Activated CD4-positive, alpha-beta T cell treated with anti-CD3 and anti-CD28 coated beads, Interleukin-10, Interleukin-2, amounts not matched to agents 100 ng/mL and 50 ng/mL, durations not matched to agents 16 hours and 8 hours (primary cell): ENCODE data around the gene PGLYRP2.
"Not testable (repeated sequence)": the region's sequence is repeated elsewhere in the genome, so short reads cannot be mapped to it uniquely, and the experiment has no call there.

Source experiments
- DNase-seq: peaks from one replicate; pipeline ENCODE4 v3.0.0-alpha.2; 2020

The PGLYRP2 gene, protein sequence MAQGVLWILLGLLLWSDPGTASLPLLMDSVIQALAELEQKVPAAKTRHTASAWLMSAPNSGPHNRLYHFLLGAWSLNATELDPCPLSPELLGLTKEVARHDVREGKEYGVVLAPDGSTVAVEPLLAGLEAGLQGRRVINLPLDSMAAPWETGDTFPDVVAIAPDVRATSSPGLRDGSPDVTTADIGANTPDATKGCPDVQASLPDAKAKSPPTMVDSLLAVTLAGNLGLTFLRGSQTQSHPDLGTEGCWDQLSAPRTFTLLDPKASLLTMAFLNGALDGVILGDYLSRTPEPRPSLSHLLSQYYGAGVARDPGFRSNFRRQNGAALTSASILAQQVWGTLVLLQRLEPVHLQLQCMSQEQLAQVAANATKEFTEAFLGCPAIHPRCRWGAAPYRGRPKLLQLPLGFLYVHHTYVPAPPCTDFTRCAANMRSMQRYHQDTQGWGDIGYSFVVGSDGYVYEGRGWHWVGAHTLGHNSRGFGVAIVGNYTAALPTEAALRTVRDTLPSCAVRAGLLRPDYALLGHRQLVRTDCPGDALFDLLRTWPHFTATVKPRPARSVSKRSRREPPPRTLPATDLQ

DNA sequence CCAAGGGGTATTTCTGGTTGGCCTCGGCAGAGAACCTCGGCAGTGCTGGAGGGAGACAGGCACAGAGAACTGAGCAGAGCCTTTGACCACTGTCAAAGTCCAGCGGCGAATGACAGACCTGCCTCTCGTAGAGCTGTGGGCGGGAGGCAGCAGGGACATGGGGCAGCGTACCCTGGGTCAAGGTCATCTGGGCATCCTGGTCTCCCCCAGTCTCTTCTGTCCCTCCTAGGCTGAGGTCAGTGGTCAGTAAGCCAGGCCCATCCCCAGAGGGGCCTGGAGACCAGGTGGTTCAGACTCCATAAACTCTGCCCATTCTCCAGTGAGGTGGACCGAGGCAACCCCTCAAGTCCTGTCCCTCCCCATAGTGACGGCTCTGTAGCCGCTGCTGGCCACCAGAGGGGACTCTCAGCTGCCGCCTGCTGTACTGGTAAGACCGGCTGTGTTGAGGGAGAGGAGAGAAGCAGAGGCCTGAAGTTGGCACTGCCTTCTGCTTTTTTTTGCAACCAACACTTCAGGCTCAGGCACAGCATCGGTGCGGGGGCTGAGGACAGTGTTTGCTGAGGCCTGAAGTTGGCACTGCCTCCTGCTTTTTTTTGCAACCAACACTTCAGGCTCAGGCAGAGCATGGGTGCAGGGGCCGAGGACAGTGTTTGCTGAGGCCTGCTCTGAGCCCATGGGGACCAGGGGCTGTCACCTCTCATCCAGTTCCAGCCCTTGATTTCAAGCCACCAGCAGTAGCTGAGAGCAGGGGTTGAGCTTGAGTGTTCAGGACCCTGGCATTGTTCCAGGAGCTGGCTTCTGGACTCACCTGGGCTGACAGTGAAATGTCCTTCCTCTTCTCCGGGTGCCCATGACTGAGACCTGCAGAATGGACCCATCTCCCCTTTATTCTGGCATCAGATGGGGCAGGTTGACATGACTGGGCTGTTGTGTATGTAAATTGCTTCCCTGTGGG, at the start of gene PGLYRP2:
PGLYRP2 (minus strand) TSS at position 111 of the 955 bp plus-strand sequence. CDS start 130 bp downstream, outside the sequence.
- DNase-seq: no peak

DNA sequence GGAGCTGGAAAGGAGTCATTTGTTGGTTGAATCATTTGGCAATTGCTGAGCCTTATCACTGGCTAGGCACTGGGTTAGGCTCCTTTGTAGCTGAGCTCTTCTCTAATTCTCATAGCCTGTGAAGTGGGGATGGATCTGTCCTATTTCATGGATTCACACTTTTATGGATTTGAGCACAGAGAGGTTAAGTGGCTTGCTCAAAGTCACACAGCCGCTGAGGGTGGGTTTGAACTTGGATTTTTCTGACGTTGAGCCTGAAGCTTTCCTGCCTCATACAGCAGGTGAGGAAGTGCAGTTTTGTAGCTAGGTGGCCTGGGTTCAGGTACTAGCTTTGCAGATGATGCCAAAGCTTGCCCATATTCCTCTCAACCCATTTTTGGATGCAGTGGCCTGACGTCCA, 48.4 kb upstream of the PGLYRP2 start:
- no peak for DNase-seq

DNA sequence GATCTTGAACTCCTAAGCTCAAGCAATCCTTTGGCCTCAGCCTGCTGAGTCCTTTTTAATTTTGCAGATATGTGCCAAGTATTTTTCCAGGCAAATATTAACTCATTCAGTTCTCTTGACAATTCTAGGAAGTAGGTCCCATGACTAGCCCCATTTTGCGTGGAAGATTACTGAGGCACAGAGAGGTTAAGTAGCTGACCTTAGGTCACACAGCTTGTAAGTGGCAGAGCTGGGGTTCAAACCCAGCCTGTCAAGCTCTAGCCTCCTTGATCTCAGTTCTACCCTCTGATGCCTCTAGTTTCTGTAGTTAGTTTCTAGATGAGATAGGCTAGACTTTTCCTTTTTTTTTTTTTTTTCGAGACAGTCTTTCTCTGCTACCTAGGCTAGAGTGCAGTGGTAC, 47.1 kb upstream of the PGLYRP2 start:
- no peak for DNase-seq

DNA sequence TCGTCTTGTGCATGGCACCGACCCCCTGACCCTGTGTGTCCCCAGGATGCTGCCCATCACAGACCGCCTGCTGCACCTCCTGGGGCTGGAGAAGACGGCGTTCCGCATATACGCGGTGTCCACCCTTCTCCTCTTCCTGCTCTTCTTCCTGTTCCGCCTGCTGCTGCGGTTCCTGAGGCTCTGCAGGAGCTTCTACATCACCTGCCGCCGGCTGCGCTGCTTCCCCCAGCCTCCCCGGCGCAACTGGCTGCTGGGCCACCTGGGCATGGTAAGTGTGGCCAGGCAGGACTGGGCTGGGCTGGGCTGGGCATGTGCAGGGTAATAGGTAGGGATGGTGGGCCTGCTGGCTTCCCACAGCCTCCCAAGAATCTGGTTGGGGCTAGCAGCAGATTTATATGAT, 46.0 kb upstream of the PGLYRP2 start:
- no peak for DNase-seq

DNA sequence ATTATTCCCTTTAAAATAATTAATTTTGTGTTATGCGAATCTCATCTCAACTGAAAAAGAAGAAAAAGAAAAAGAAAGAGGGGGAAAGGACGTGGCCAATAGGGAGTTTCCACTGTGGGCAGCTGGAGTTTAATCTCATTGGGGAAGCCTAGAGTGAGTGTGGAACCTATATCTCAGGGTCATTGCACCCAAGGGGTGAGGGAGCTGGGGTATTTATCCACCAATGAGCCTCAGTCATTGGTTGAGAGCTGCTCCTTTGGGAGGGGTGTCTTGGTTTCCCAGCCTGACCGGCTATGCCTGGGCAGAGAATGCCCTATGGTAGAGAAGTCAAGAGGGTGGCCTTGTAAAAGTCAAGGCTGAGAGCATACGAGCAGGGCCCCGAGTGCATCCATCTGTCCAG, 45.5 kb upstream of the PGLYRP2 start:
- DNase-seq: no peak

DNA sequence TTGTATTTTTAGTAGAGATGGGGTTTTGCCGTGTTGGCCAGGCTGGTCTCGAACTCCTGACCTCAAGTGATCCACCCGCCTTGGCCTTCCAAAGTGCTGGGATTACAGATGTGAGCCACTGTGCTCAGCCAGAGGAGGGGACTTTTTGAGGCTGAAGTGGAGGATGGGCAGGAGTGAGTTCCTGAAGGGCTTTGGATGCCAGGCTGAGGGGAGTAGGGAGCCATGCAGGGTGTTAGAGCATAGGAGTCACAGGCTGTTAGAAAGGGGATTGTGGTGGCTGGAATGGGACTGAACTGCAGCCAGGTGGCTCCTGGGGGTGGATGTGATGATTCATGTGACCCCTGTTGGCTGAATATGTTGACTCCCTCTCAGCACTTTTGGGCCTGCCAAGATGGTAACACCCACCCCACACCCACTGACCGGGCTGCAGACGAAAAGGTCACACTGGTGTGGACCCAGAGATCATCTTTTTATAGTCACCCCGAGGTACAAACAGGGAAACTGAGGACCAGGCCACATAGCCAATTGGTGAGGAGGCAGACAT, 40.2 kb upstream of the PGLYRP2 start:
- no peak for DNase-seq

DNA sequence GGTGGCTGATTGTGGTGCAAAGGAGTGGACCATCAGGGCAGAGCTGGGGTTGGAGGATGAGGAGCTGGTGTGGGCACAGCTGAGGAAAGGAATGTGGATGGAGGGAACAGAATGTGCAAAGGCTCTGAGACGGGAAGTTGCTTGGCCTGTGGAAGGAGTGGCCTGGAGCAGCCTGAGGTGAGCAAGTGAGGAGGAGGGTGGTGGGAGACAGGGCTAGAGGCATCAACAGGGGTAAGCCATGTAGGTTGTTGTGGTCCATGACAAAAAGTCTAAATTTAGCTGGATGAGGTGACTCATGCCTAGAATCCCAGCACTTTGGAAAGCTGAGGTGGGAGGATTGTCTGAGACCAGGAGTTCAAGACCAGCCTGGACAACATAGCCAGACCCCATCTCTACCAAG, 38.5 kb upstream of the PGLYRP2 start:
- DNase-seq: no peak

DNA sequence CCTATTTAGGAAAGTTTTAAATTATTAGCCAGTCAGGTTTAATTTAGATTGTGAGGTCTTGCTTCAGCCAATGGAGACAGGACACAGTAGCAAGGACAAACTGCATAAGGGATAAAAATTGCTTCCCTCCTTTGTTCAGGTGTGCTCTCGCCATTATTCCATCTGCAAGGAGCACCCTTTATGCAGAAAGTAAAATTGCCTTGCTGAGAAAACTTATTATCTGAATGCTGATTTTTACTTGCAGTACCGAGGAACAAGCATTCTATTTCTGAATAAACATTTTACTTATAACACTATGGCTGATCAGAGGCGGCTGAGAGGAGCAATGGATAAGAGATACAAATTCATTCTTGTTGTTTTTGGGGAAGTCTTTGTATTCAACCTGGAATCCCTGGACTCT, 37.1 kb upstream of the PGLYRP2 start:
- DNase-seq: no peak

DNA sequence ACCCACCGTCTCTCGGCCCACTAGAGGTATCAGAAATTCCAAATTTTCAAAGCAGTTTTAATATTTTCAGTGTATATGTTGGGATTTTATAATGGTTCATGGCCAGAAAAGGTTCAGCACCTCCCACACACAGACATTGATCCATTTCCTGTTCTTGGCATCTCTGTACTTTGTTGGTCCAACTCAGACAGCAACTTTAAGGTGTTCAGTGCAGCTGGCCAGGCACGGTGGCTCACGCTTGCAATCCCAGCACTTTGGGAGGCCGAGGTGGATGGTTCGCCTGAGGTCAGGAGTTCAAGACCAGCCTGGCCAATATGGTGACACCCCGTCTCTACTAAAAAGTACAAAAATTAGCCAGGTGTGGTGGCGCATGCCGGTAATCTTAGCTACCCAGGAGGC, 35.9 kb upstream of the PGLYRP2 start:
- DNase-seq: not testable (repeated sequence)

DNA sequence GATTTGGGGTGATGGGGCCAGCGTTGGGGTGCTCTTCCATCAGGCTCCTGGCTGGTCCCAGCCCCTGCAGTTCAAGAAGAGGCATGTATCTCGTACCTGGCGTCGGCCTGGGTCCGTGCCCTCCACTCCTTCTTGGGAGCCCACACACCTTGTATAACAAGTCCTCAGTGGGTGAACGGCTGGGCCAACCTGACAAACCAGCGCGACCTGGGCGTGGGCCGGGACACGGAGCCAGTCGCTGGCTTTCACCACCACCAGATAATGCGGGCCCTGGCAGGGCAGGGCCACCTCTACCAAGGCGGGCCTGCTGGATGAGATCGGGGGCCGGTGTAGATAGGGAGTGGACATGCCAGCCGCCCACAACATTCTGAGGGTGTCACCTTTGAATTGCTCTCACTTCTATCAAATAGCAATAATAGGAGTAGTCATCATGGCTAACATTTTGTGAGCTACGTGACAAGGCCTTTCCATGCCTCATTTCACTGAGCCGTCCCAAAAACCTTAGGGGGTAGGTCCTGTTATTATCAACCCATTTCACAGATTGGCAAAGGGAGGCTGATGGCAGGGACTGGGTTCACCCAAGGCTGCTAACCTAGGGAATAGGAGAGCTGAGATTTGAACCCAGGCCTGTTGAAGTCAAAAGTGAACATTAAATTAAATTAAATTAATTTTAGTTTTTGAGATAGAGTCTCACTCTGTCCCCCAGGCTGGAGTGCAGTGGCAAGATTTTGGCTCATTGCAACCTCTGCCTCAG, 32.5 kb upstream of the PGLYRP2 start:
- no peak for DNase-seq

DNA sequence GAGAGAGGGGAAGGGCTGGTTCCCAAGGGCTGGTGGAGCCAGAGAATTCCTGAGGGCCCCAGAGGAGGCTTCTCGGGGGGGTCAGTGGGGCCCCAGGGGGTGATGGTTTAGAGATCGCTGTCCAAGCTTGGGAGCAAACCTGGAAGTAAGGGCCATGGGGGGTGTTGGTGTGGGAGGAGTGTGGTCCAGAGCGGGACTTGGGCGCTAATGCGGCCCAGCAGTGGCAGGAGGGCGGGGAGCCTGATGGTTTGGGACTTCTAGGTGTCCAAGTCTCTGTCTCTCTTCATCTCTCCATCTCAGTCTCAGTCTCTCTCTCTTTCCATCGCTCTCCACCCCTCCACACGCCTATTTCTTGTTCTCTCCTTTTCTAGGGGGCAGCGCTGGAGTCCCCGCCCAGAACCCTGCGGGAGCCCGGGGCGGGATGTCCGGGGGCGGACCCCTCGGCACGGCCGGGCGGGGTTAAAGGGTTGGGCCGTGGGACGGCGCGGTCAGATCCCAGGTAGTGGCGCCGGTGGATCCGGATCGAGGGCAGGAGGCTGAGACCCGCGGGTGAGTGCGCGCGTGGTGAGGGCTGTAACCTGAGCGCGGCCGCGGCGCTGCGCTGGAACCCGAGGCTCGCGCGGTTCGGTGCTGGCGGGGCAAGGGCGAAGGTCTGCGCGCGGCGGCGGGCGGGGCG, 28.9 kb upstream of the PGLYRP2 start, which contains the start of gene CYP4F22:
CYP4F22 (plus strand) TSS at position 491 of the 676 bp plus-strand sequence. CDS start 16,812 bp downstream, outside the sequence.
- no peak for DNase-seq

DNA sequence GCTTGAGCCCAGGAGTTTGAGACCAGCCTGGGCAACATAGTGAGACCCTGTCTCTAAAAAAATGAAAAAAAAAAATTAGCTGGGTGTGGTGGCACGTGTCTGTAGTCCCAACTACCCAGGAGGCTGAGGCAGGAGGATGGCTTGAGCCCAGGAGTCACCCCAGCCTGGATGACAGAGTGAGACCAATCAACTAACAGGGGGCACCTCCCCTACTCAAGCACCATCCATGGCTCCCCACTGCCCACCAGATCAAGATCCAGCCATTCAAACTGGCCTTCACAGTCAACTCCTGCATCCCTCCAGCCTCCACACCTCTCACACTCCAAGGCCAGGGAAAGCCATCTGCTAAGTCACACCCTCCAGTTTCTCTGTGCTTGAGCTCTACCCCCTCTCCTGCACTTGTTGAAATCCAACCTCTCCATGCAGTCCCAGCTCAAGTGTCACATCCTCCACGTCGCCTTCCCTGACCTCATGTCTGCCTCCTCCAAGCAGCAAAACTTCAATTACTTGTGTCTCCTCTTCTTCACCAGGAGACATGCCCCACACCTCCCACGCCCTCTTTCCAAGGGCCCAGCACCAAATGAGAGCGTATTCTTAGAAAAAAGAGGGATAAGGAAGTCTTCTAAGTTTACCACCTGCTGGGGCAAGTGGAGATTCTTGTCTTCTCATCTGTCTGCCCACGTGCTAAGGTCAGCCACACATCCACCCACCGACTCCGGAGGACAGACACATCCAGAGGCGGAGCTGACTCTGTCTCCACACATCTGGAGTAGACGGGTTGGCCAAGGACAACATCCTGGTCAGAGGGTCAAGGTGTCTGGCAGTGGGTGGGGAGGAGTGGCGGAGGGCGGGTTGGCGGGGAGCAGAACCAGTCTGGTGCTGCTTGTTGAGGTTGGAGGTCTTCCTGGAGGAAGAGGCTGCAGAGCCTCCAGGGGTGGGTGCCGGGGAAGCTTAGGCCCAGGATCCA, 28.1 kb upstream of the PGLYRP2 start:
- DNase-seq: no peak

DNA sequence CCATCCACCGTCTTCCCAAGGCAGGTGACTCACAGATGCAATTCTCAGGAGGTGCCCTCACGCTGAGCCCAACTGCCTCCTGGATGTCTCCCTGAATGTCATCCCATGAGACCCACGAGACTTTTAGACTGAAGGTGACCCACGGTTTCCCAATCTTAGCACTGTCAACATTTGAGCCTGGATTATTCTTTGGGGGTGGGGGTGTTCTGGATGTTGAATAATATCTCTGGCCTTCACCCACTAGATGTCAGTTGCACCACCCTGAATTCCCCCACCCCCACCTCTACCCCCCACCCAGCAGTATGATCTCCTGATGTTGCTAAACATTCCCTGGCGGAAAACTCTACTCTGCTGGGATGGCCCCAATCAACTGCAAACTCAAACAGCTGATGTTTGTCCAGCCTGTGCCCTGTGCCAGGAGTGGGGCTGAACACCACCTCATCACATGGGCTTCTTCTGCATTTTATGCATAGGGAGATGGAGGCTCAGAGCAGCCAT, 26.8 kb upstream of the PGLYRP2 start:
- DNase-seq: no peak

DNA sequence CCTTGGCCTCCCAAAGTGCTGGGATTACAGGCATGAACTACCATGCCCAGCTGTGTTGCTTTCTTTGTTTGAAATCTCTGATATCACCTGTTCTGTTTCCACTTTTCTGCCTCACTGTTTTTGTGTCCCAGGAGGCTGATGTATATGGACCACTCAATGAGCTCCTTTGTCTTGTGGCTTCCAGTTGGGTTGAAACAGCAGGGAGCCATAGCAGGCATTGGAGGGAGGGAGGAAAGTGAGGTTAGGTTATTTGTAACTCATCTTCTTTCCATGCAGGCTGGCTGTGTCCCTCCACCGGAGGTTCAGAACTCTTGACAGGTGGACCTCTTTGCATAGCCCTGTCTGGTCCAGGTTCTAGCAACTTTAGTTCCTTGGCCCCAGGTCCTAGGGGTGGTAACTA, 23.0 kb upstream of the PGLYRP2 start:
- DNase-seq: no peak

DNA sequence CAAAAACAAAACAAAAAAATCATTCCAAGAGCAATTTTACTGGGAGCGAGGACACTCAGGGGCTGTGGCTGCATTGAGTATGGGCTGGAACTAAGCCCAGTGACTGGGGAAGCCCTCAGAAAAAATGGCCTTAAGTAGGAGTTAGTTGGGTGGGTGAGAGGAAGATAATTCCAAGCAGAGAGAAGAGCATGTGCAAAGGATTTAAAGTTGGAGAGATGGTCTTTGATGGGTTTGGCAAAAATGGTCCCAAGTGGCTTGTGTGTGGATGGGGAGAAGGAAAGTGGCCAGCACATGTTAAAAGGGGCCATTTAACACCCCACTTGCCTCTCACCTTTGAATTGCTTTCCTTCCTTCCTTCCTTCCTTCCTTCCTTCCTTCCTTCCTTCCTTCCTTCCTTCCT, 22.3 kb upstream of the PGLYRP2 start:
- DNase-seq: no peak

DNA sequence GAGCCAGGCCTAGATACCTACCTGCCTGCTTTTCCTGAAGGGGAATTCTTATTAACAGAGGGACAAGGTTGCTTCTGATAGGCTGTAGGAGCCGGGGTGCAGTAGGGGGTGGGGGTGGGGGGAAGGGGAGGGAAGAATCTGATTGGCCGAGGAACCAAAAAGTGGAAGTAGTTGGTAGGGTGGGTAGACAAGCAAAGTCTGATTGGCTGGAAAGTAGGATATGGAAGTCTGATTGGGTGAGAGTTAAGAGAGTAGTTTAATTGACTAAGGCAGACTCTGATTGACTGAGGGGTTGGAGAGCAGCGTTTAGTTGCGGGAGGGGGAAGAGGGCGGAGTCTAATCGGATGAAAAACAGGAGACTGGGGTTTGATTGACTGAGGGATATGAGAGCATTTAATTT, 19.6 kb upstream of the PGLYRP2 start:
- no peak for DNase-seq

DNA sequence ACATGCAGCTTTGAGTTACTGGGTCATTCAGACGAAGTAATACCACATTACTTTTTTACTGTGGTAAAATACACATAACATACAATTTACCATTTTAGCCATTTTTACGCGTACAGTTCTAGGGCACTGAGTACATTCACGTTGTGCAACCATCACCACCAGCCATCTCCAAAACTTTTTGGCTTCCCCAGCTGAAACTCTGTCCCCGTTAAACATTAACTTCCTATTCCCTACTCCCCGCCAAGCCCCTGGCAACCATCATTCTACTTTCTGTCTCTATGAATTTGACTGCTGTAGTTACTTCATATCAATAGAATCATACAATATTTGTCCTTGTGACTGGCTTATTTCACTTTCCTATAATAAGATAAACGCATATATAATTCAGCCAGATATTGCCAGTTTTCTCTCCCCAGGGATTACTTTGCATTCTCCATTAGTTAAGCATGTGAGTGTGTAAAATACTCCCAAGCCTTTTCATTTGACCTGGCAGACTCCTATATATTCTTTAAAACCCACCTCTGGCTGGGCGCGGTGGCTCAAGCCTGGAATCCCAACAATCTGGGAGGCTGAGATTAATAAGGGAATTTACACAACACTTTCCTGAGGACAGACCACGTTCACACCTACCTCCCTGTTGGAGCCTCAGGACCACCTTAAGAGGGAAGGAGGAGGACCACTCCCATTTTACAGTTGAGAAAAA, 19.0 kb upstream of the PGLYRP2 start:
- no peak for DNase-seq

DNA sequence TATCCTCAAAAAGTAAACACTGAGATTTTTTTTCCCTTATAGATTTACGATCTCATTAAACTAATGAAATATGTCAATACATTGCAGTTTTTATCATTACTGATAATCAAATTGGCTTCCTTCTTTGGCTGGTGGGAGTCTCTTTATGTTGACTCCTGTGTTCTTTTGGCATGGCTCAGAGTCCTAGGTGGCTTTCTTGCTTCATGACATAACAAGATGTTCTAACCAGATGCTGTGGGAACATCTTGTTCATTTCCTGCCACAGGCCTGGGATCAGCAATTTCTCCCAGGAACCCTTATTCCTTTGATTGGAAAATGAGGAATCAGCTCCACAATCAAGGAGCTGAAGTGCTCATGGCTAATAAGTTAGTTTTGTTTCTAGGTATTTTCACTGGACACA, 15.8 kb upstream of the PGLYRP2 start:
- DNase-seq: no peak

DNA sequence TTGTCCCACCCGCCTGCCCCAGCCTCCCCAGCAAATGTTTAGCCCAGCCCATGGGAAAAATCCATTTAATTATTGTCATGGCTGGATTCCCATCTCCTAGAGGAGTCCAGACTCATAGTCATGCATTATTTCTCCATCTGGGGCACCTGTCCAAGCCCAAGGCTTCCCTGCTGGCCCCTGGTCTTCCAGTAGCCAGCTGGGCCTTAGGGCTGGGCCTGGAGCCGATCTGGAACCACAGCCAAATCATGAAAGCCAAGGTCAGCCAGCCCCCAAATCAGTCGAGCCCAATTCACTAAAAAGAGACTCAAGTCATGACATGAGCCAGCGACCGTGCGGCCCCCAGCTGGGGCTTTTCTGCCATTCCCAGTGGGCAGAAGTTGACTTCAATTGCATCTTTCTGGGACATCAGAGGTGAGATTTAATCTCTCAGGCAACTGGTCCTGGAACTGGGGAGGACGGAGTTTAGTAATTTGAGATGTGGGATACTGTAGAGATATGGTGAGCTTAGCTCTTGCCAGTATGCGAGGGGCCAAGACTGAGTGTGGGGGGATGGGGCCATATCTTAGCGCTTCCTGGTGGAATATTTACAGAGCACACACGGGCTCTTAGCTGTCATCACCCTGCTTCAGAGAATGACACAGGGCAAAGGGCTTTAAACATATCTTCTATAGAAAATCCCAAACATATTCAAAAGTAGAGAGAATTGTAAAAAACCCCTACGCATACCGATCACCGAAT, 9.4 kb upstream of the PGLYRP2 start:
- no peak for DNase-seq
